HK-2 (cell line): ENCODE data around the gene ATG2B.

Experiments used
- DNase-seq: peaks from one replicate; pipeline ENCODE4 v3.0.0-alpha.2; 2018; ENCODE audit not compliant: unreplicated experiment

Gene ATG2B

DNA sequence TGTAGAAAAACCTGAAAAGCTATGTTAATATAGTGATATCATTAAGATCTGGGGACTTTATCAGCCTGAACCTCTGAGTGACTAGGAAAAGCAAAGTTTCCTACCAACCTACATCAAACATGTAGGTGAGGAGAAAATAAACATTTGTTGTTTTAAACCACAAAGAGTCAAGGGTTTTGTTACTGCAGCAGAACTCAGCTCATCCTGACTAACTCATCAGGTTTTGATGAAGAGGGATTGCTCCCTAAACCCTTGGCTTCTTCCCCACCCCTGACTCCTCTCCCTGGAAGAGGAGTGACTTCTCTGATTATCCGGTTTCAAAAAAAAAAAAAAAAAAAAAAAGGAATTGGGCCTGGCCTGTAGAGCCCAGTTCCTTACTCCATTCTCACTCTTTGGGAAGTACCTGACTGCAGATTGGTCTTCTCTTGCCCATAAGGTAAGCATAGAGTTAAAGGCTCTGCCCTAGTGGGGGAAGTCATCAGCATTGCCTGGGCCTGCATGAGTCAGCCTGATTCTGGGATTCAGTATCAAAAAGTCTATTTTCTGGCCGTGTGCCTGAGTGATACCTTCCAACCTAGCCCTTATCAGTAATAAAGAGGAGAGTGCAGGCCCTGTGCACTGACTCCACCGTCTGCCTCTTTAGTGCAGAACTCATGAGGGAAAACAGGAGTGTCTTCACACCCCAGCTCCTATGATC lies 90.2 kb downstream of the ATG2B start:
- no peak for DNase-seq

DNA sequence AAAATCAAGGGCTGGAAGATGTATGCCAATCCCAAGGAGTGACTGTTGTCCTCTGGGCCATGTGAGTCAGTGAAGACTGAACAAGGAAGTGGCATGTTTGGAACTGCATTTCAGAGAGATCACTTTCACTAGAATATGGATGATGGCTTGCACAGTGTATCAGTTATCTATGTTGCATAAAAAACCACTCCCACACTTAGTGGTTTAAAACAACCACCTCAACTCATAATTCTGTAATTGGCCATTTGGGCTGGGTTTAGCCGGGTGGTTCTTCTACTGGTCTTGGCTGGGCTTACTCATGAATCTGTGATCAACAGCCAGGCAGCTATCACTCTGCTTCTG lies 91.7 kb downstream of the ATG2B start:
- no peak for DNase-seq

DNA sequence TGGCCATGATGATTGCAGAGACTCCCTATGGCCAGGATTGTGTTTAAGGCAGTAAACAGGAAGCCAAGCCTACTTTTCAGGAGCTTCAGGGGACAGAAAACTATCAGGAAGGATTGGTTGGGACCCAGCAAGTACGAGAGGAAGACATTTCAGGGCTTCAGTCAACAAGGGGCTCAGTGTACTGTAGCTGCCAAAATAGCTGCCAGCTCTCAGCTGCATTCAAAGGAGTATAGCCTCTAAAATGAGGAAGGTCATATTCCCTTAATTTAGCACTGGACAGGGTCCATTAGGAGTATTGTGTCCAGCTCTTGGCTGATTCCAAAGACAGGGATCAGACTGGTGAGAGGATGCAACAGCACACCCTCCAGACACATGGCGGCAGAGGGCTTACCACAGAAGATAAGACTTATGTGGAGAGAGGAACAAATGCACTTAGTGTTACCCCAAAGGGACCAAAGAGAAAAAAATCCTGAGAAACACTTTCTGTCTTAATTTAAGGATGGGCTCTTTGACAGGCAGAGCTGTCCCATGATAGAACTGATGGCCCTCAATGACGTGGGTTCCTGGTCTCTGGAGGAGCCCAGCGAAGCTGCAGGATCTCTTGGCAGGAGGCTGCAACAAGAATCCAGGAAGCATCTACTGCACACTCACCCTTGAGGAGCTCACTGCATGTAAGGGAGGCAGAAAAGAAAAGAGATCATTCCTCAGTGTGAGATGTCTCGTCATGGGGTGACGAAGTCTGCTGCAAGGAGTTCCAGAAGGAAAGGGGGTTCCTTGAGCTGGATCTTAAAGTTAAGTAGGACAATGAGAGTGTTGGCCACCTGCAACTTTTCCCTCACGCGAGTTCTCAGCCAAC lies 92.3 kb downstream of the ATG2B start:
- no peak for DNase-seq

DNA sequence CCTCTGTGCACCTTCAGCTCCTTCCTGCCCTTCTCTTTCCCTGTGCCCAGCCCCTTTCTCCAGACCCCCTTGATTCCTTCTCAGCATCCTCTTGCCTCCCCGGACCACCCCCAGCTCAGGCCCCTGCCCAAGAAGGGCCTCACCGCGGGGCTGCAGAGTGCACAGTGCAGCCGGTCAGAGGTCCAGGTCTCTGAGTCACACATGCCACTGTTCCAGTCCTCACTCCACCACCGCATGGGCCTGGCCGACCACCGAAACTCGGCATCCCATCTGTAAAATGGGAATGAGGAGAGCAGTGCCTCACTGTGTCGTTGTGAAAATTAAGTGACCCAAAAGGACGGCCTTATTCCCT lies 93.8 kb downstream of the ATG2B start:
- no peak for DNase-seq

DNA sequence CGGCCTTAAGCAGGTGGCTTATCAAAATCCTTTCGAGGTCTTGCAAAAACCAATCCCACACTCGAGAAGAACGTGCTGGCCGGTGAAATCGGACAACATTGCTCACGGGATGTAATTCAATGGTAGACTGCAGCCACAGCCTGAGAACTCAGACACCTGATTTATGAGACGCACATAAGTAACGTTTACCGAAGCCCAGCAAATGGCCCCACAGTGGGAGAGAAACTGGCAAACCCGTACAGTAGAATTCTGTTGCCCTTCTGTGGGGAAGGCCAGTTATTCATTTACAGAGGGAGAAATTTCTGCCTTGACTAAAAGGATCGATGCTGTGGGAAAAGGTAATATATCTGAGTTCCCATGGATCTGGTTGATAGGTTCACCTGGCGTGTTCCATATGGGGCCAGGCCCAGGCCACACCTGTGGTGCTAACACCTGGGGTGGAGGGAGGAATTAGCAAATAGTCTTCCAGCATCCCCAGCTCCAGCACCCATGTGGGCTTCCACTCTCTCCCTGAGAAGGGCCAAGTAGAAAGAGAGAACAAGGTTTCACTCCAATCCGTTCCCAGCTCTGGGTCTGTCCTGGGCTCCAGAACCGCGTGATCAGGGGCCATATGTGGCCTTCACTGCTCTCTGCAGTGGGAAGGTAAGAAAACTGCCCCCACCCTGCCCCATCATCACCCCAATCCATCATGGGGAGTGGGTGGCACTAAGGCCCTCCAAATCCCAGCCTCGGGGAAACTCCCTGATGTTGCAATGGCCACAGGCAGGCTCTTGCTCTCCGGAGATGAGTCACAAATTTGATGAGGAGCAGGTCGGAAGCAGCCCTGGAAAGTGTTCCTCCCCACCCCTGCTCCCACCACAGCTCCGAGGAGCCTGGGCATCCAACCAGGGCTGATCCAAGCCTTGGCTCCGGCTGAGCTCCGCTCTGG lies 94.4 kb downstream of the ATG2B start:
- DNase-seq = peak; percentile 72

DNA sequence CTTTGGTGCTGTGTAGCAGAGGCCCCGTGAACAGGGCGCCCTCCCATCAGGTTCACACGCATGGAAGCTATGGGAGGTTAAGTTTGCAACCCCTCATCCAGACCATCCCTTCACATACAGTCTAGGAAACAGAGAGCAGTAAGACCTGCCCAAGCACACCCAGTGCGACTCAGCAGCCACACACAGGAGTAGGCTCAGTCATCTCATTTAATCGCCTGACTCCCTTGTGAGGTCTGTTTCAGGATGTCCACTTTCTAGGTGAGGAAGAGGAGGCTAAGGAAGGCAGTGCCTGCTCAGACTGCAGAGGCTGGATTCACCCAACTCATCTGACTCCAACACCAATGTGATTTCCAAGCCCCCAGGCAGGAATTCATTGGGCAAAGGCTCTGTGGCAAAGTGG lies 95.2 kb downstream of the ATG2B start:
- DNase-seq = no peak

DNA sequence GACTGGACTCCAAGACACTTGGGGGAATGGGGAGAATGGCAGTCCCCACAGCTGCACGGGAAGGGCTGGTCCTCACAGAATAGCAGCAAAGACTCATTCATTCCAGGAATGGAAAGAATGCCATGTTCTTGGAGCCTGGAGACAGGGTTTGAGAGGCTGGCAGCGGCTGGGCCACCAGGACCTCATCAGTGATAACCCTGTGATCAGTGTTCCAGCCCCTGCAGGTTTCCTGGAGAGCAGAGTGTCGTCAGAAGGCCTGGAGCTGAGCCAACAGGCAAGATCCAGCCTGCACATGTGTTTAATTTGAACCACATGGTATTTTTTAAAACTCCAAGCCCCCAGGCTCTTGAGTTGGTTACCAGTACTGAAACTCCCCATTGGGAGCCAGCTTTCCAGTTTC lies 95.8 kb downstream of the ATG2B start:
- DNase-seq = no peak

DNA sequence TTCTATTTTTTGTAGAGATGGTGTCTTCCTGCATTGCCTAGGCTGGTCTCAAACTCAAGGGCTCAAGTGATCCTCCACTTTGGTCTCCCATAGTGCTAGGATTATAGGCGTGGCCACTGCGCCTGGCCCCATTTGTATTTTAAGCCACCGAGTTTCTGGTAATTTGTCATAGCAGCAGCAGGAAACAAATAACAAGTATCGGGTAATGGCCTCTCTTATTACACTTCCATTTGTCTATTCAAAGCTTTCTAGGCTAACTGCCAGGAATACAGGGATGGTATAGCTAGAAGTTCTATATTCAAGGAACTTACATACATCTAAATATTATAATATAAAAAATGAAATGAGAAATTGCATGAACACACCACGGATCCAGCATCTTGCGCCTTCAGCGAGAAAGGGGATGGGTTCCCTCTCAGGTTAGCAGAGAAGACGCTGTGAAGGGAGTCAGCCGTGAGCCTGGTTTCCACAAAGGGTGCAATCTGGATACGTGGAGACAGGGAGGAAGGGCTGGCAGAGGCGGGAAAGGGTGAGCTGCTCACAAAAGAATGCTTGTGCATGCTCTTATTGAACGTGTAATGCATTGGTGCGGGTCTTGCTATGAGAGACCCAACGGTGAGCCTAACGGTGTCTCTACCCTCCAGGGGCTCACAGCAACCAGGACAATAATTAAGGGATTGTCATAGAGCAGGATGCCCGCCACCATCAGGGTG lies 97.6 kb downstream of the ATG2B start:
- no peak for DNase-seq

DNA sequence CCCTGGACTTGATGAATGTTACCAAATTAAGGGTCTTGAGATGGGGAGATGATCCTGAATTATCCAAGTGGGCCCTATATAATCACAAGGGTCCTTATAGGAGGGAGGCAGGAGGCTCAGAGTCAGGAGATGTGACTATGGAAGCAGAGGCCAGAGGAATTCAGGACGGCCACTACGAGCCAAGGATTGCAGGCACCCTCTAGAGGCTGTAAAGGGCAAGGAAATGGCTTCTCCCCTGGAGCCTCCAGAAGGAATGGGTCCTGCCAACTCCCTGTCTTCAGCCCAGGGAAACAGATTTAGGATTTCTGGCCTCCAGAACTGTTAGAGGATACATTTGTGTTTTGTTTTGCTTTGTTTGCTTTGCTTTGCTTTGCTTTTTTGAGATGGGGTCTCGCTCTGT lies 98.3 kb downstream of the ATG2B start:
- no peak for DNase-seq

DNA sequence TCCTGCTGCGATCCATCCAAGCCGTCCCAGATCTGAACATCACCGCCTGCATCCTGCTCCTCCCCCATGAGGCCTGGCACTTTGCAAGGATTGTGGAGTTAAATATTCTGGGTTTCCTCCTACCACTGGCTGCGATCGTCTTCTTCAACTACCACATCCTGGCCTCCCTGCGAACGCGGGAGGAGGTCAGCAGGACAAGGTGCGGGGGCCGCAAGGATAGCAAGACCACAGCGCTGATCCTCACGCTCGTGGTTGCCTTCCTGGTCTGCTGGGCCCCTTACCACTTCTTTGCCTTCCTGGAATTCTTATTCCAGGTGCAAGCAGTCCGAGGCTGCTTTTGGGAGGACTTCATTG lies 99.0 kb downstream of the ATG2B start:
- no peak for DNase-seq

DNA sequence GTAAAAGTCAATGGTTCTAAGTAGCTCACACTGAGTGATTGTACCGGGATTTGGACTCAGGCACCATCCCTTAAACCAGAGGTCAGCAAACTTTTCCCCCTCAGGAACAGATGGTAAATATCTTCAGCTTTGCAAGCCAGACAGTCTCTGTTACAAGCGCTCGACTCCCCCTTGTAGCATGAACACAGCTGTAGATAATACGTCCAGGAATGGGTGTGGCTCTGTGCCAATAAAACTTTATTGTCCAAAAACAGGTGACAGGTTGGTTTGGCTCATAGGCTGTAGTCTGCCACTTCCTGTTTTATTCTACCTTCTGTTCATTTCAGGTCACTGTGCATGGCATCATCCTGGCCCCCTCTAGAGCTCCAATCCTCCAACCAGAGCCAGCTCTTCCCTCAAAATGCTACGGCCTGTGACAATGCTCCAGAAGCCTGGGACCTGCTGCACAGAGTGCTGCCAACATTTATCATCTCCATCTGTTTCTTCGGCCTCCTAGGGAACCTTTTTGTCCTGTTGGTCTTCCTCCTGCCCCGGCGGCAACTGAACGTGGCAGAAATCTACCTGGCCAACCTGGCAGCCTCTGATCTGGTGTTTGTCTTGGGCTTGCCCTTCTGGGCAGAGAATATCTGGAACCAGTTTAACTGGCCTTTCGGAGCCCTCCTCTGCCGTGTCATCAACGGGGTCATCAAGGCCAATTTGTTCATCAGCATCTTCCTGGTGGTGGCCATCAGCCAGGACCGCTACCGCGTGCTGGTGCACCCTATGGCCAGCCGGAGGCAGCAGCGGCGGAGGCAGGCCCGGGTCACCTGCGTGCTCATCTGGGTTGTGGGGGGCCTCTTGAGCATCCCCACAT lies 99.6 kb downstream of the ATG2B start:
- DNase-seq = no peak

DNA sequence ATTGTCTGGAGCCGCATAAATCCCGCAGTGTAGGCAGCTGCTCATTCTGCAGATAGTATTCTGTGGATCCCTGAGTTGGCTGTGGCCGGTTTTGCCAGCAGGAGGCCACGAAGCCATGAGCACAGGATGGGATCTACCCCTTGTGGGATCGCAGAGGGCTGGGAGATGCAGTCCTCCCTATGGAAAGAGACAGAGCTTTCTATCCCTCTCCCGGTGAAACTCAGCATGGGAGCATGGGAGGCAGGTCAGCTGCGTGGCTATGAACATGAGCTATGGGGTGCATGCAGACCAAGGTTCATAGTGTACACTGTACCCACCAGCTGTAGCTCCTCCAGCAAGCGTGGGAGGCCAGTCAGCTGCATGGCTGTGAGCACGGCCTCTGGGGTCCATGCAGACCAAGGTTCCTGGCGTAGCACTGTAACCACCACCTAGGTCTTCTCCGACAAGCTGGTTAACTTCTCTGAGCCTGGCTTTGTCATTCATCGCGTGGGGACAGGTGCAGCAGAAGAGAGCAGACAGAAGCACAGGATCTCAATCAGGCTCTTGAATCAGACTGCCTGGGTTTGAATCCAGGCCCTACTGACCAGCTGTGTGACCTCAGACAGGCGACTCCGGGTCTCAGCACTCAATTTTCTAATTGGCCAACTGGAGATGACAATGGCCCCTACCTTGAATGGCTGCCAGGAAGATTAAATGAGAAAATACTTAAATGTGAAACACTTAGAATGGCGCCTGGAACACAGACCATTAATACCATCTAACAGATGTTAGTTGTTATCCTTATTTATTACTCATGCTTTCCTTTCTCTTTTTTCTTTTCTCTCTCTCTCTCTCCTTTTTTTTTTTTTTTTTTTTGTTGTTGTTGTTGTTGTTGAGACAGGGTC lies 101.1 kb downstream of the ATG2B start:
- DNase-seq = no peak

DNA sequence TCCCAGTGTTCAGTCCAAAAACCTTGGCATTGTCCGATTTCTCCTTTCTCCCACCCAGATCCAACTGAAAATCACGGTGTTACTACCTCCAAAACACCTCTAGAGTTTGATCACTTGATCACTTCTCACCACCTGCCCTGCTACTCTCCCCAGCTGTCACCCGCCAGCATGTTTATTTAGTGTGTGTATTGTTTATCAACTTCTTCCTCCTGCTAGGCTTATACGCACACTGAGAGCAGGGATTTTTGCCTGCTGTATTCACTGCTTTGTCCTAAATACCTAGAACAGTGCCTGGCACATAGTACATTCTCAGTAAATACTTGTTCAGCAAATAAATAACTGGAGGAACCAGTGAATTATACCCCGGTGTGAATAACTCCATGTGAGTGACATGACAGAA lies 102.1 kb downstream of the ATG2B start:
- DNase-seq = no peak

DNA sequence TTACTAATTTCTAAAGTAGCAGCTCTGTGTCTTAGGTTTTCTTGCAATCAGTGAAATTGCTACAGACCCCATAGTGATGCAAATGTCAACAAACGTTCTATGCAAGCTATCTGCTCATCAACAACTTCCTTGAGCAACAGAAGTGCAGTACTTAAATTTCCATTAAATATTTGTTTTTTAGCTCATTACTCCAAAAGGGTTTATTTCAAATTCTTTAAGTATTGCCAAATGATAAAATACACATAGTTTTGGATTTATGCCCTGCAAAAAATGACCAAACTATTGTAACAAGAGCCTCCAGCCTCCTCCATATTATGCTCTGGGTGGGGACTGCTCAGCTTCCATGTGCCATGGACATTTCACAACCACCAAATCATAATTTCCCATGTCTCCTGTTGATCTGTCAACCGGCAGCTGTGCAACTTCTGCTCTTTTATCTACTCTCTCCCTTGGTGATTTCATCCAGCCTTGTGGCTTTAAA lies 102.8 kb downstream of the ATG2B start:
- DNase-seq = no peak

DNA sequence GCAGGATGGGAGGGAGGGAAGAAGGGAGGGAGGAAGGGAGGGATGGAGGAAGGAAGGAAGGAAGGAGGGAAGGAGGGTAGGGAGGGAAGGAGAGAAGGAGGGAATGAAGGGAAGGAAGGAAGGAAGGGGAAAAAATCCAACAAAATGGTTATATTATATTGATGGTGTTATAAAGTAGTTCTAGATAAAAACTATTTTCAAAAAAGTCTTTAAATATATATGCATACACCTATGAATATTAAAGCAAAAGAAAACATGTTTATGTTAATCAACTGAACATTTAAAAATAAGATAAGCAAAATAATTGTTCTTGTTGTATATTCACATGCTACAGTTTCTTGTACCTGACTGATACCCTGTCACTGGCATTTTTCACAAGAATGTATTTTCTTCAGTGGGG lies 105.2 kb downstream of the ATG2B start:
- no peak for DNase-seq

DNA sequence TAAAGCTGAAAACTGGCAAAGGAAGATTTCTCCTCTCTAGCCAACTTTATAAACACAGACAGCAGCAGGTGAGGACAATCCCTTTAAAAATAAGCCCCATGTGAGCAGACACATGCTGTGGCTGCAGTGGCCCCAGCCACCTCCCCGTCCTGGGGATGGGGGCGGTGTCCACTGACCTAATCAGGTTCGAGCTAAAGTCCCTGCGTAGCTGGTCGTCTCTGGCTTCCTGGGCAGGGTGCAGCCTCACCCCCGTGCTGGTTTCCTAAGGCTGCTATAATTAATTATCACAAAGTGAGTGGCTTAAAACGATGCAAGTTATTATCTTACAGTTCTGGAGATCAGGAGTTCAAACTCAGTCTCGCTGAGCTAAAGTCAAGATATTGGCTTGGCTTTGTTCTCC lies 106.1 kb downstream of the ATG2B start:
- DNase-seq = no peak

DNA sequence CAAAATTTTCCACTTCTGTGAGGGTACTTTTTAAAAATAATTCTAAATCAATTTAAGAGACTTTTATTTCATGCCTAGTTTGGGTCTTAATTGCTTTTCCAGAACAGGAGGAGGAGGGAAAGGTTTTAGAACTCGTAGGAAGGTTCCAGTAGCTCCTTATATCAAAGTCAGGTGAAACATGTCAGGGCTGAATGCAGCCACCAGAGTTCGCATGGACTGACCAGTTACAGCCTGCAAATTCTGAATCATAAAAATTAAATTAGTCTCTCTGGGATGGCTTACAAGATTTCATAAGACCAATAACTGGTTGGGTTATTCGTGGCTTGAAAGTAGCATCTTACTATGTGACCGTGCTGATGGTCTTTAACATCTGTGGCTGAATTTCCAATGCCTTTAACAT lies 106.7 kb downstream of the ATG2B start:
- DNase-seq = no peak

DNA sequence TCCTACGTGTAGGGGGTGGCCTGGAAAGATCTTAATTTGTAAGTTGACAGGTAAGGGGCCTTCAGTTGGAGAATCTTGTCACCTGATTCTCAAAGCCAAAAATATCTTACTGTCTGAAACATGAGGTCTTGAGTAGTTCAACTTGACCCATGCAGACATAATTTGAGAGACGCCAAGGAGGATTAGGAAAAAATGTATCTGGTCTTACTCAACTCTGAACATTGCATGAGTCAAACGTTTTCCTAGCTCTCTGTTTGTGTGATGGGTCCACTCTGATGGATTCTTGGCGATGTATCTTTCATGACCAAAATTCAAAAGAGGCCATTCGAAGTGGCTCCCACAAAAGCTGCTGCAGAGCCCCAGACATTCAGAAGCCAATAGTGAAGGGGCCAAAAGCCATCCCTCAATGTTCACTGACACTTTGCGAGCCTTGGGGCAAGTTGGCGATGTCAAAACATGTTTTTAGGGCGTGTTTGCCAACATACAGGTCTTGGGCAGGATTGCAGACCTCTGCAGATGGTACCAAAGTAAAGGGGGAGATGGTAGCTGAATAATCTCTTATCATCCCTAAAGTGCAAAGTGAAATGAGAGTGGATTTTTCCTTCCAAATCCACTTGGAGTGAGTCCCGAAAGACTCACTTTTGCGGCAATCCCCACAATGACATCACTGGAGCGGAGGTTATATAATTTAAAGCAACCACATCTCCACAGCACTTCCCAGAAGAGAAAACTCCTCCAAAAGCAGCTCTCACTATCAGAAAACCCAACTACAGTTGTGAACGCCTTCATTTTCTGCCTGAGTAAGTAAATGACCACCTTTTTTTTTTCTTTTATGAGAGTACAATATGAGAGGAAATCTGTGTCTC lies 107.4 kb downstream of the ATG2B start, which contains the start of gene BDKRB1:
BDKRB1 (plus strand) TSS at position 710 of the 866 bp plus-strand sequence. CDS start 7,473 bp downstream, outside the sequence.
- no peak for DNase-seq

DNA sequence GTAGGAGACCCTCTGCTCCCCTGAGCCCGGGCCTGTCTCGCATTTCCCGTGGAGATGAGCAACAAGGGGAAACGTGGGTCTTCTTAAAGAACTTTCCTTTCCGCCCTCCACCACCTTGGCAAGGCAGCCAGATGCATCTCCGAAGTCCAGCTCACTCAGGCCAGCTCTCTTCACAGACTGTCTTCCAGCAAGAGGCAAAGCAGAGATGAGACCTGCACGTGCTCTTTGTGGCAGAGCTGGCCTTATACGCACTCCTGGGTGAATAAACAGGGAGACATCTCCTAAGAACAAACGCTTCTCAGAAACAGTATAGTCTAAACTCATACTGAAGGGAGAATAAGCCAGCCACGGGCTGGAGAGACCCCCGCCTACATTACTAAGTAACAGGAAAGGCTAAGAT lies 108.5 kb downstream of the ATG2B start:
- no peak for DNase-seq
